A549 (cell line): ENCODE data around the gene POLA1.

Source experiments
- CTCF ChIP-seq: fragments of >200 bp; sonication (Bioruptor Twin); formaldehyde crosslinking; IDR thresholded peaks from 3 replicates; pipeline ENCODE4 v1.5.1; 2016
- POLR2A ChIP-seq: IDR thresholded peaks from 2 replicates; pipeline ENCODE4 v1.6.1; 2012; ENCODE audit warnings: mild to moderate bottlenecking, low read length
- REST ChIP-seq: fragments of 200-600 bp; sonication (generic); IDR thresholded peaks from 2 replicates; pipeline ENCODE4 v1.6.1; 2016; ENCODE audit warnings: antibody characterized with exemption, mild to moderate bottlenecking, moderate library complexity
- RNF2 ChIP-seq: fragments of 200-600 bp; sonication (generic); IDR thresholded peaks from 2 replicates; pipeline ENCODE4 v1.6.1; 2016; ENCODE audit warnings: low read depth, mild to moderate bottlenecking, antibody characterized with exemption, moderate library complexity, borderline replicate concordance
- TF ChIP-seq, protein P1 (sequence below): fragments of 450-650 bp; IDR thresholded peaks from 2 replicates; pipeline ENCODE4 v1.6.1; 2014; ENCODE audit warnings: antibody characterized with exemption

- no peak for TF ChIP-seq CTCF
- no peak for TF ChIP-seq REST
- TF ChIP-seq, protein P1, sequence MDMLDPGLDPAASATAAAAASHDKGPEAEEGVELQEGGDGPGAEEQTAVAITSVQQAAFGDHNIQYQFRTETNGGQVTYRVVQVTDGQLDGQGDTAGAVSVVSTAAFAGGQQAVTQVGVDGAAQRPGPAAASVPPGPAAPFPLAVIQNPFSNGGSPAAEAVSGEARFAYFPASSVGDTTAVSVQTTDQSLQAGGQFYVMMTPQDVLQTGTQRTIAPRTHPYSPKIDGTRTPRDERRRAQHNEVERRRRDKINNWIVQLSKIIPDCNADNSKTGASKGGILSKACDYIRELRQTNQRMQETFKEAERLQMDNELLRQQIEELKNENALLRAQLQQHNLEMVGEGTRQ, result no peak
- no peak for TF ChIP-seq POLR2A
- TF ChIP-seq RNF2, result no peak
These were observed 157.6 kb downstream of the POLA1 start for GRCh38 chrX:24851289-24851688.
